NCI-H2029 treated with DMSO at 0.1 percent for 48 hours (cell line): ENCODE data around the gene RASGRP2.

ENCODE experiments used
- DNase-seq: peaks from one replicate; lab custom pipeline; 2025; lab: John Stamatoyannopoulos, UW

The RASGRP2 gene

DNA sequence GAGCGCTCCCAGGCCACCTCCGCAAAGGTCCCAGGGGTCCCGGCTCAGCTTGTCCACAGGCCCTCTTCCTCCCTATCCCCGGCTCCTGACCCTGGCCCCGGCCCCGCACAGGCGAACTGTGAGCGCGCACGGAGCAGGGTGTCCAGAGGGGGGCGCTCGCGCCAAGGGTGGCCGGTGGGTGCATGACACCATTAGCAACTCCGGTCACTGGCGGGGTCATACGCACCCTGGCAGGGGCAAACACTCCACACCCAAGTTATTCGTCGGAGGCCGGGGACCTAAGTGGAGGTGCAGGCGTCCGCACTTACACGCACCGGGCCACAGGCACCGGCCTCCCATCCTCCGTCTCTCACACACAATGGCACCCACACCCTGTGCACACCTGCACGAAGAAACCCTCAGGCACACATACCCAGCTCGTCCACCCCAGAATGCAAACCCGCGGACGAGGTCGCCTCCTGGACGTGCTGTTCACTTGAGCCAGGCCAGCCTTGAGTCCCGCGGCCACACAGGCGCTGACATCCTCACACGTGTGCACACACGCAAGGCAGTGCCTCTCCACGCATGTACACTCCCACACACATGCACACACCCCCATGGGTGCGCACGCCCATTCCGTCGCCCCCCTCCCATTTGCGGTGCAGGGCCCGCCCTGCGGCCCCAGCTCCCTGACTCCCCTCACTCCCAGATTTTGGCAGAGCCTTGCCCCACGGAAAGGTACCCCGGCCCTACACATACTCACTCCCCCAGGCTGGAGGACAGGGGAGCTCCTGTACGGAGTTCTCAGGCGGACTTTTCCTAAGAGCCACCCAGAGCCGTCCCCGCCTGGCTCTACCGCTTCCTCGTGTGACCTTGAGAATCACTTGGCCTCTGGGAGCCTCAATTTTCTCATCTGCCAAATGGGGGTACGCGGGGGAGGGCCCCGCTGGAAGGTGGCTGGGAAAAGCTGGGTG is at the start of gene RASGRP2:
RASGRP2 (minus strand) TSS at position 552 of the 953 bp plus-strand sequence. CDS start 1,276 bp downstream, outside the sequence.
- DNase-seq, result no peak

- DNase-seq, result no peak
Measured at GRCh38 chr11:64792482-64792881, 48.5 kb upstream of the RASGRP2 start.

- no peak for DNase-seq
Measured at GRCh38 chr11:64791781-64792291, 47.9 kb upstream of the RASGRP2 start.

- DNase-seq, result no peak
Measured at GRCh38 chr11:64790205-64791095, 46.5 kb upstream of the RASGRP2 start.

GRCh38 chr11:64789331-64790204 is 45.6 kb upstream of the RASGRP2 start:
- no peak for DNase-seq

GRCh38 chr11:64788321-64789215 is 44.6 kb upstream of the RASGRP2 start:
- DNase-seq, result no peak

- no peak for DNase-seq
Measured at GRCh38 chr11:64787526-64788320, 43.8 kb upstream of the RASGRP2 start.

- no peak for DNase-seq
Measured at GRCh38 chr11:64786308-64786707, 42.4 kb upstream of the RASGRP2 start.

DNA sequence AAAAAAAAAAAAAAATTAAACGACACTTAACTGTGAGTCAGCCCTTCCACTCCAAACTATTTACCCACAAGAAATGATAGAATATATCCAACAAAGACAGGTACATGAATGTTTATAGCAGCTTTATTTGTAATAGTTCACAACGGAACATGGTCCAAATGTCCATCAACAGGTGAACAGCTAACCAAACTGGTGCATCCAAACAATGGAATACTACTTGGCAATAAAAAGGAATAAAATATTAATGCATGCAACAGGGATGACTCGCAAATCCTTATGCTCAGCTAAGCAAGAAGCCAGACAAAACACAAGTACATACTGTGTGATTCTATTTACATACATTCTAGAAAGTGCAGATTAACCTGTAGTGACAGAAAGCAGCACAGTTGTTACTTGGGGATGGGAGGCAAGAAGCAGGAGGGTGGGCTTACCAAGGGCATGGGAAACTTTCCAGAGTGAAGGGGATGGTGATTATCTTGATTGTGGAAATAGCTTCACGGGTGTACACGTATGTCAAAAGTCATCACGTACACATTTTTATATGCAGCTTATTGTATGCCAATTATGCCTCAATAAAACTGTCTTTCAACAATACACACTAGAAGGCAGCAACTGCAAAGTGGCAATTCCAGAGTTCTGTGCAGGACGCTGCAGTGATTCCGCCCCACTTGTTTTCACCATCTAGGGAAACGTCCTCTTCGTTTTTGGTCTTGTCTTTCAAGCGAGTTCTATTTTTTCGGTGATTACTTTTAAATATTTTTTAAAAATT is 41.1 kb upstream of the RASGRP2 start:
- no peak for DNase-seq

DNA sequence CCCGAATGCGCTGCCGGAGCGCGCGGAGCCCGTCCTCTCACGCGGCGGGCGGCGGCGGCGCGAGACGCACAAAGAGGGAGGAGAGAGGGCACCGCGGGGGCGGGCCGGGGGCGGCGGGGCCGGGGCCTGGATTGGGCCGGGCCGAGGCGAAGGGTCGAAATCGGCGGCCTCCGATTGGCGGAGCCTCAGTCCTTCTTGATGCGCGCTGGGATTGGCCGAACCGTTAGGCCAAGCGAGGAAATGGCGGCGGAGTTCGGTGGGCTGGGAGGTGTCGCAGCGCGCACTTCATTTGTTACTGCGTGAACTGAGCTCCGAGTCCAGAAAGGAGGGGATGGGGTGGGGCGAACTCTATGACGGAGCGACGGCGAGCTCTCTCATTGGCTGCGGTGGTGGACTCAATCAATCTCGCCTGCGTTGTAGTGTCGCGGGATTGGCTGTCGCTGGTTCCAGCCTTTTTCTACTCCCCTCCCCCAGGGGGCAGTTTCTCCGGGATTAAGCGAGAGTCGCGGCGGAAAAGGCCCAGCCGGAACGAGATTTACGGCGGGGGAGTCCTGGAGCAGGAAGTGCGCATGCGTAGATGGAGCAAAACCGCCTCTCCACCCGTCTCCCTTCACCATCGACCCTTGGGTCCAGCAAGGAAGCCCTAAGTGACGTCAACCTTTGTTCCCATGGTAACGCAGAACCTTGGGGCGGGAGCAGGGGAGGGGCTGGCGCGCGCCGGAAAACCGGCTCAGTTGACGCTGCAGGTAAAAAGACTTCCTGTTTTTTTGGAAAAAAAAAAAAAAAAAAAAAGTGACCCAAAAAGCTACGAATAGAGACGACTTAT is 34.7 kb upstream of the RASGRP2 start, which contains the start of gene SF1:
SF1 (minus strand) TSS at position 70 of the 826 bp plus-strand sequence. CDS start 150 bp downstream, outside the sequence.
- peak; percentile 100 for DNase-seq

DNA sequence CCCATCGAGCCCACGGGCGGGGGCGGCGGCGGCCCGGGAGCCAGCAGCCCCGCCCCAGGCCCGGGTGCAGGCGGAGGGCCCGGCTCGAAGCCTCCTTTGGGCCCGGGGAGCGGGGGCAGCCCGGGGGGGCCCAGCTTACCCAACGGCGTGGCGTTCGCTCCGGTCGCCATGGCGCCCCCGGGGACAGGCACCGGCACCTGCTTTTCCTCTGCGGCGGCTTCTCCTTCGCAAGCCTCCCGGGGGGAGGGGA is 34.2 kb upstream of the RASGRP2 start:
- DNase-seq, result no peak

- peak; percentile 45 for DNase-seq
Measured at GRCh38 chr11:64777449-64778222, 33.7 kb upstream of the RASGRP2 start.

DNA sequence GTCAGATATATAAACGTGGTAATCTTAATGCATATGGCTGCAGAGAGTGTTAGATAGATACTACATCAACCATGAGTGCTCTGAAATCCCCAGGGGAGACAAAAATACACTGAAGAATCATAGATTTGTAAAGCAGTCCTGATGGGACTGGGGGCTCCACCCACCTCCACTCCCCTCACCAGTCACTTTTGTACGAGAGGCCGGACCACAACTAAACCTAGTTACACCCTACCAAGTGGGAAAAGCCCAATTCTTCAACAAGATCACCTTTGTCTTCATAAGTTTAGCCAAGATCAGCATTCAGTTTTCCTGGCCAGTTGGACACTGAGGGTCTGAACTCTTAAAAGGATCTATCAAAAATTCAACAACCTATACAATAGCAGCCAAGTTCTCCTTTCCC is 32.9 kb upstream of the RASGRP2 start:
- DNase-seq, result no peak

GRCh38 chr11:64776425-64776824 is 32.5 kb upstream of the RASGRP2 start:
- DNase-seq, result no peak

GRCh38 chr11:64774144-64774543 is 30.2 kb upstream of the RASGRP2 start:
- DNase-seq, result no peak

DNA sequence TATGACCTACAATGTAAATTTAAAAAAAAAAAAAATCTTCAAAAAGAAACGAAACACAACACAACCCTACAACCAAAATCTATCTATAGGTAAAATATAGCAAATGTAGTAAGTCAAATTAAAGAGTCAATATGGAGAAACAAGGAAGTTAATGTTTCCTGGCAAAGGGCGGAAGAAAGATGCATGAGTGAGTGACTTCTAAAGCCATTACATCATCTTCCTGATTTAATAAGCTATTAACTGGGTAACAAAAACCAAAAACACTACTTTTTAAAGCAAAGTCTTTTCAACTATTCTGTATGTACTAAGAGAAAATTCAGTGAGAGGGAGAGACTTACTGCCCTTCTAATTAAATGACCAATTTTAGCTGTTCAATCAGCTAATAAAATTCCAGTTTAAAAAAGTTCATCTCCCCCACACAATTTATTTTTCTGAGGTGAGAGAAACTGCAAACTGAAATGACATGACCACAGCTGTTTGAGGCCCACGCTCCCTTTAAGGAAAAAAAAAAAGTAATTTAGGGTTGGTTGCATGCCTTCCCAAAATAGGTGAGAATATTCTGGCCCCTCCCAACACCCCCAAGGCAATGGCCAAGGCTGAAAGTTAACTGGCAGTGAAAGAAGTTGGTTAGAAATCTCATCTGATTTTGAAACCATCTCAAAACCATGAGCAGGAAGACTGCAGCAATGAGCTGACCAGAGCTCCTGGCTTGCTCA is 28.5 kb upstream of the RASGRP2 start:
- no peak for DNase-seq

DNA sequence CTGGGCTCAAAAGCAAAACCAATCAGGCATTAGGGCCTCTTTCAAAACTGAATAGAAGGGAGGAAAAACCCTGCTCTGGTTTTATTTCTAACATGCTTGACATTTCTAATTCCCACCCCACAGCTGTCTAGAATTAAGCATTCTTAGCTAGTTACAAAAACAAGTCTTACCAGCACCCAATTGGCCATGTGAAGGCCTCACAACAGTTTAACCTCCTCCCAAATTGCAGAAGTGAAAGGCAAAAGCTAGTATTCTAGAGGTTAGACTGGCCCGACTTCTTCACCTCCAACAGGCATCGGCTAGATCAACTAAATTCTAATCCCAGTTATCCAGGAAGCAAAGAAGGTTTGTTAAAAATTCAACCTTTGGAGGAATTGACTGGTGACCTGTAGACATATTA is 27.9 kb upstream of the RASGRP2 start:
- DNase-seq, result no peak
